ENCODE data around the gene MGLL.

Gene MGLL

GRCh38 chr3:127720161-127720823 lies 102.0 kb downstream of the MGLL start:
- Histone ChIP-seq H2AFZ (ENCODE audit: low read depth, low read length) (no peak overlapping the region), H3K36me3 (replicated peaks; ENCODE audit: low read depth, low read length) (peaks cover 55% of the 10 kb centered on the region), H3K4me2 (ENCODE audit: low read length) (no peak overlapping the region), H3K4me1 (ENCODE audit: low read length) (no peaks in the 10 kb centered on the region), H3K27ac (ENCODE audit: low read length) (no peak overlapping the region), H3K4me3 (ENCODE audit: low read length) (no peak overlapping the region), H3K79me2 (ENCODE audit: low read length) (peaks cover 26% of the 10 kb centered on the region), H3K9me3 (ENCODE audit: insufficient read depth, low read length) (no peaks in the 10 kb centered on the region), H3K27me3 (ENCODE audit: low read depth, low read length) (no peaks in the 10 kb centered on the region), H4K20me1 (ENCODE audit: insufficient read depth, low read length) (no peaks in the 10 kb centered on the region), H3K9ac (ENCODE audit: low read length) (no peak overlapping the region)
- TF ChIP-seq, protein P1, sequence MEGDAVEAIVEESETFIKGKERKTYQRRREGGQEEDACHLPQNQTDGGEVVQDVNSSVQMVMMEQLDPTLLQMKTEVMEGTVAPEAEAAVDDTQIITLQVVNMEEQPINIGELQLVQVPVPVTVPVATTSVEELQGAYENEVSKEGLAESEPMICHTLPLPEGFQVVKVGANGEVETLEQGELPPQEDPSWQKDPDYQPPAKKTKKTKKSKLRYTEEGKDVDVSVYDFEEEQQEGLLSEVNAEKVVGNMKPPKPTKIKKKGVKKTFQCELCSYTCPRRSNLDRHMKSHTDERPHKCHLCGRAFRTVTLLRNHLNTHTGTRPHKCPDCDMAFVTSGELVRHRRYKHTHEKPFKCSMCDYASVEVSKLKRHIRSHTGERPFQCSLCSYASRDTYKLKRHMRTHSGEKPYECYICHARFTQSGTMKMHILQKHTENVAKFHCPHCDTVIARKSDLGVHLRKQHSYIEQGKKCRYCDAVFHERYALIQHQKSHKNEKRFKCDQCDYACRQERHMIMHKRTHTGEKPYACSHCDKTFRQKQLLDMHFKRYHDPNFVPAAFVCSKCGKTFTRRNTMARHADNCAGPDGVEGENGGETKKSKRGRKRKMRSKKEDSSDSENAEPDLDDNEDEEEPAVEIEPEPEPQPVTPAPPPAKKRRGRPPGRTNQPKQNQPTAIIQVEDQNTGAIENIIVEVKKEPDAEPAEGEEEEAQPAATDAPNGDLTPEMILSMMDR (IDR thresholded peaks at IDR 0.05; ENCODE audit: low read depth, low read length) = no peak
- no peak for TF ChIP-seq EZH2phosphoT487 (IDR thresholded peaks at IDR 0.05; ENCODE audit: low read depth)

GRCh38 chr3:127719369-127719768 lies 102.9 kb downstream of the MGLL start:
- no peak overlapping the region for H3K27ac ChIP-seq (ENCODE audit: low read length)
- no peaks in the 10 kb centered on the region for H3K27me3 ChIP-seq (ENCODE audit: low read depth, low read length)
- H3K36me3 ChIP-seq (replicated peaks; ENCODE audit: low read depth, low read length) = peaks cover 54% of the 10 kb centered on the region
- peaks cover 18% of the 10 kb centered on the region for H3K79me2 ChIP-seq (ENCODE audit: low read length)
- H3K4me2 ChIP-seq (ENCODE audit: low read length) = no peak overlapping the region
- H3K9ac ChIP-seq (ENCODE audit: low read length) = no peak overlapping the region
- no peaks in the 10 kb centered on the region for H4K20me1 ChIP-seq (ENCODE audit: insufficient read depth, low read length)
- no peak overlapping the region for H3K4me3 ChIP-seq (ENCODE audit: low read length)
- TF ChIP-seq, protein P1 (IDR thresholded peaks at IDR 0.05; ENCODE audit: low read depth, low read length) = no peak
- no peaks in the 10 kb centered on the region for H3K4me1 ChIP-seq (ENCODE audit: low read length)
- H2AFZ ChIP-seq (ENCODE audit: low read depth, low read length) = no peak overlapping the region
- H3K9me3 ChIP-seq (ENCODE audit: insufficient read depth, low read length) = no peaks in the 10 kb centered on the region

GRCh38 chr3:127718916-127719290 lies 103.4 kb downstream of the MGLL start:
- Histone ChIP-seq H3K9me3 (ENCODE audit: insufficient read depth, low read length) (no peaks in the 10 kb centered on the region), H3K4me1 (ENCODE audit: low read length) (no peaks in the 10 kb centered on the region), H3K79me2 (ENCODE audit: low read length) (peaks cover 13% of the 10 kb centered on the region; the same call in 1 of the 2 replicates), H3K36me3 (replicated peaks; ENCODE audit: low read depth, low read length) (peaks cover 54% of the 10 kb centered on the region), H3K9ac (ENCODE audit: low read length) (no peak overlapping the region), H3K27me3 (ENCODE audit: low read depth, low read length) (no peaks in the 10 kb centered on the region), H3K4me3 (ENCODE audit: low read length) (no peak overlapping the region), H3K4me2 (ENCODE audit: low read length) (no peak overlapping the region), H3K27ac (ENCODE audit: low read length) (no peak overlapping the region), H4K20me1 (ENCODE audit: insufficient read depth, low read length) (no peaks in the 10 kb centered on the region), H2AFZ (ENCODE audit: low read depth, low read length) (no peak overlapping the region)
- TF ChIP-seq EZH2phosphoT487 (IDR thresholded peaks at IDR 0.05; ENCODE audit: low read depth) = no peak

DNA sequence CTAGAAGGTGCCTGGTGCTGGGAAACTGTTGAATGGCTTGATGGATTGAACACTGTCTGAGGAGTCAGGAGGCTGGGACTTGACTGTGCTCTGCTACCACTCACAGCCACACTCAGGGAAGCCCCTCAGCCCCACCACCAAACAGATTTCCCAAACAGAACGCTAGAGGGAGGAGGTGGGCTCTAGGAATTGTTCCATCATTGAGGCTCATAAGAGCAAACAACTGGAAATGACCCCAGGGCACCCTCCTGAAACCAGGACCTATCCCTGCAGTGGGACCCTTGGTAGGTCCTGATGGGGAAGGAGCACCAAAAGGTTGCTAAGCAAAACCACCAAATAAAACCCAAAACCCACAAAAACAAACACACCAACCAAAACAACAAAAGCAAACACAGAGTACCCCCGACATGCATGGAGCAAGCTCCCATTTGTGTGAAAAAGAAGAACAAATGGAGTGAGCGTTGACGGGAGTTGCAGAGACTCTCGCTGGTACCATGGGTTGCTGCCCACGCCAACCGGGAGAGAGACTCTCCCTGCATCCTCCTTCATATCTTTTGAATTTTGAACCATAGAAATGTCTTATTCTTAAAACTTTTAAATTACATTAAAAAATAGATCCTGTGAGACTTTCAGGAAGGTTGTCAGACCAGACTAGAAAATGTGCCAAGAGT lies 103.9 kb downstream of the MGLL start:
- H3K36me3 ChIP-seq (replicated peaks; ENCODE audit: low read depth, low read length) = peaks cover 56% of the 10 kb centered on the region
- no peaks in the 10 kb centered on the region for H3K9me3 ChIP-seq (ENCODE audit: insufficient read depth, low read length)
- no peak overlapping the region for H3K4me2 ChIP-seq (ENCODE audit: low read length)

More for the DNA sequence above, 103.9 kb downstream of the MGLL start:
- Histone ChIP-seq H4K20me1 (ENCODE audit: insufficient read depth, low read length) (no peaks in the 10 kb centered on the region), H3K4me3 (ENCODE audit: low read length) (no peak overlapping the region), H3K79me2 (ENCODE audit: low read length) (peaks cover 9% of the 10 kb centered on the region; the same call in 1 of the 2 replicates), H3K4me1 (ENCODE audit: low read length) (no peaks in the 10 kb centered on the region), H3K27ac (ENCODE audit: low read length) (no peak overlapping the region), H2AFZ (ENCODE audit: low read depth, low read length) (no peak overlapping the region), H3K27me3 (ENCODE audit: low read depth, low read length) (no peaks in the 10 kb centered on the region), H3K9ac (ENCODE audit: low read length) (no peak overlapping the region)
- TF ChIP-seq, protein P1 (IDR thresholded peaks at IDR 0.05; ENCODE audit: low read depth, low read length) = no peak
- TF ChIP-seq EZH2phosphoT487 (IDR thresholded peaks at IDR 0.05; ENCODE audit: low read depth) = no peak

Measured in OCI-LY3 (cell line).